IMR-90 (cell line): ENCODE results near the gene SYNPO2. TPM values are rescaled to one million over a fixed set of nuclear protein-coding genes. Genes with fewer than 3 reads are reported as not detected.

Experiments
- ATAC-seq: fragments of 200-7000 bp; cut with Tn5 transposase; 2 replicates; pipeline ENCODE4 v1.9.1; 2020; ENCODE audit warnings: low read depth, mild to moderate bottlenecking, moderate library complexity
- BruUV-seq: library from RNA; stranded (reverse); fragments of 400-500 nt; replicated peaks from 2 replicates; lab custom pipeline; 2021; lab: Mats Ljungman, UMichigan
- CTCF ChIA-PET: fragments of 300-600 bp; formaldehyde crosslinking; extraction: SDS; loops from one replicate; lab custom pipeline; 2021; ENCODE audit warnings: antibody characterized with exemption; lab: Yijun Ruan, JAX
- POLR2A ChIA-PET: fragments of 300-600 bp; sonication (Branson Sonifier 250); formaldehyde crosslinking; loops from one replicate; lab custom pipeline; 2022; ENCODE audit warnings: antibody characterized with exemption; ENCODE audit not compliant: unreplicated experiment; lab: Charles Lee
- DNase-seq: peaks from one replicate; pipeline ENCODE4 v3.0.0; 2013
- H2AFZ ChIP-seq: replicated peaks from 2 replicates; pipeline ENCODE3; 2013; ENCODE audit warnings: low read length, mild to moderate bottlenecking; ENCODE audit not compliant: poor library complexity
- H2AK5ac ChIP-seq: 2 replicates; pipeline ENCODE4 v1.6.1; 2013; ENCODE audit warnings: low read depth, low read length, inconsistent platforms
- H2AK9ac ChIP-seq: replicated peaks from 2 replicates; pipeline ENCODE3; 2013; ENCODE audit warnings: mild to moderate bottlenecking, low read depth, low read length, moderate library complexity; ENCODE audit not compliant: poor library complexity
- H2BK120ac ChIP-seq: 2 replicates; pipeline ENCODE4 v1.6.1; 2013; ENCODE audit warnings: low read depth, low read length, inconsistent platforms
- H2BK15ac ChIP-seq: 3 replicates; pipeline ENCODE4 v1.6.1; 2013; ENCODE audit warnings: low read depth, low read length, inconsistent platforms
- H2BK20ac ChIP-seq: 2 replicates; pipeline ENCODE4 v1.6.1; 2013; ENCODE audit warnings: low read depth, mild to moderate bottlenecking, inconsistent platforms, low read length, moderate library complexity
- H2BK5ac ChIP-seq: 2 replicates; pipeline ENCODE4 v1.6.1; 2013; ENCODE audit warnings: mild to moderate bottlenecking, low read depth, low read length, inconsistent platforms; ENCODE audit not compliant: poor library complexity, severe bottlenecking
- H3K14ac ChIP-seq: replicated peaks from 2 replicates; pipeline ENCODE4 v1.6.1; 2013; ENCODE audit warnings: low read depth, low read length, inconsistent platforms
- H3K18ac ChIP-seq: 2 replicates; pipeline ENCODE4 v1.6.1; 2013; ENCODE audit warnings: low read depth, low read length, control low read depth
- H3K23ac ChIP-seq: 2 replicates; pipeline ENCODE4 v1.6.1; 2013; ENCODE audit warnings: low read depth, low read length, inconsistent platforms
- H3K27ac ChIP-seq: 2 replicates; pipeline ENCODE4 v1.5.1; 2013; ENCODE audit warnings: mild to moderate bottlenecking, control low read depth, low read length; ENCODE audit not compliant: insufficient read depth
- H3K27me3 ChIP-seq: 2 replicates; pipeline ENCODE4 v1.6.1; 2013; ENCODE audit warnings: low read length; ENCODE audit not compliant: control insufficient read depth, insufficient read depth
- H3K36me3 ChIP-seq: 2 replicates; pipeline ENCODE4 v1.6.1; 2013; ENCODE audit warnings: low read length, mixed read lengths; ENCODE audit not compliant: control insufficient read depth, insufficient read depth
- H3K4ac ChIP-seq: 2 replicates; pipeline ENCODE4 v1.6.1; 2013; ENCODE audit warnings: low read depth, low read length, inconsistent platforms
- H3K4me1 ChIP-seq: 2 replicates; pipeline ENCODE4 v1.6.1; 2013; ENCODE audit warnings: low read length, mixed read lengths; ENCODE audit not compliant: control insufficient read depth, insufficient read depth
- H3K4me2 ChIP-seq: 2 replicates; pipeline ENCODE4 v1.6.1; 2013; ENCODE audit warnings: low read depth, mild to moderate bottlenecking, control low read depth, low read length, moderate library complexity
- H3K4me3 ChIP-seq: 2 replicates; pipeline ENCODE4 v1.5.1; 2013; ENCODE audit warnings: low read depth, mild to moderate bottlenecking, control low read depth, low read length, moderate library complexity; ENCODE audit not compliant: insufficient read depth
- H3K56ac ChIP-seq: 2 replicates; pipeline ENCODE4 v1.6.1; 2013; ENCODE audit warnings: low read length, inconsistent platforms; ENCODE audit not compliant: insufficient read depth; ENCODE audit errors: extremely low read depth
- H3K79me1 ChIP-seq, 2 experiments: 2 replicates each; pipeline ENCODE4 v1.6.1; 2013; ENCODE audit warnings: low read length in 2 of 2, inconsistent platforms in 1 of 2, low read depth in 1 of 2
- H3K9ac ChIP-seq: 2 replicates; pipeline ENCODE4 v1.6.1; 2013; ENCODE audit warnings: low read depth, low read length, control low read depth
- H3K9me1 ChIP-seq: 2 replicates; pipeline ENCODE4 v1.6.1; 2013; ENCODE audit warnings: low read length, inconsistent platforms; ENCODE audit not compliant: insufficient read depth
- H3K9me3 ChIP-seq: 2 replicates; pipeline ENCODE4 v1.6.1; 2013; ENCODE audit warnings: low read length; ENCODE audit not compliant: control insufficient read depth, insufficient read depth
- H4K20me1 ChIP-seq: 2 replicates; pipeline ENCODE4 v1.6.1; 2013; ENCODE audit warnings: low read length, inconsistent platforms; ENCODE audit not compliant: insufficient read depth
- H4K5ac ChIP-seq: 2 replicates; pipeline ENCODE4 v1.6.1; 2013; ENCODE audit warnings: mild to moderate bottlenecking, low read depth, low read length, control low read depth
- H4K8ac ChIP-seq, 2 experiments: 2 replicates each; pipeline ENCODE4 v1.6.1; 2013; ENCODE audit warnings: low read depth in 2 of 2, low read length in 2 of 2, control low read depth in 1 of 2, inconsistent platforms in 1 of 2
- H4K91ac ChIP-seq: 2 replicates; pipeline ENCODE4 v1.6.1; 2013; ENCODE audit warnings: low read depth, low read length, inconsistent platforms; ENCODE audit not compliant: insufficient read depth
- BHLHE40 ChIP-seq: fragments of 150-350 bp; IDR thresholded peaks from 2 replicates; pipeline ENCODE4 v1.6.1; 2016; ENCODE audit warnings: mild to moderate bottlenecking, low read depth, low read length
- CEBPB ChIP-seq: IDR thresholded peaks from 2 replicates; pipeline ENCODE4 v1.6.1; 2012; ENCODE audit warnings: low read depth, low read length, improper control_type of control experiment
- CHD1 ChIP-seq: IDR thresholded peaks from 2 replicates; pipeline ENCODE4 v1.6.1; 2012; ENCODE audit warnings: low read depth, low read length, improper control_type of control experiment
- FOS ChIP-seq: fragments of 150-350 bp; IDR thresholded peaks from 2 replicates; pipeline ENCODE4 v1.6.1; 2016; ENCODE audit warnings: low read depth, low read length
- MAFK ChIP-seq: IDR thresholded peaks from 2 replicates; pipeline ENCODE4 v1.6.1; 2012; ENCODE audit warnings: low read depth, low read length, improper control_type of control experiment
- MAZ ChIP-seq: IDR thresholded peaks from 2 replicates; pipeline ENCODE4 v1.6.1; 2012; ENCODE audit warnings: low read depth, mild to moderate bottlenecking, low read length, improper control_type of control experiment, moderate library complexity, borderline replicate concordance
- MXI1 ChIP-seq: IDR thresholded peaks from 2 replicates; pipeline ENCODE4 v1.6.1; 2012; ENCODE audit warnings: low read depth, mild to moderate bottlenecking, low read length, moderate library complexity, borderline replicate concordance
- NFE2L2 ChIP-seq: fragments of 150-350 bp; IDR thresholded peaks from 2 replicates; pipeline ENCODE4 v1.6.1; 2016; ENCODE audit warnings: low read depth, mild to moderate bottlenecking, low read length
- POLR2A ChIP-seq: IDR thresholded peaks from 2 replicates; pipeline ENCODE4 v1.6.1; 2012; ENCODE audit warnings: mild to moderate bottlenecking, low read depth, low read length
- RAD21 ChIP-seq: IDR thresholded peaks from 2 replicates; pipeline ENCODE4 v1.6.1; 2012; ENCODE audit warnings: low read length, improper control_type of control experiment
- RCOR1 ChIP-seq: IDR thresholded peaks from 2 replicates; pipeline ENCODE4 v1.6.1; 2012; ENCODE audit warnings: mild to moderate bottlenecking, low read length, improper control_type of control experiment; ENCODE audit not compliant: insufficient replicate concordance
- RFX5 ChIP-seq: IDR thresholded peaks from 2 replicates; pipeline ENCODE4 v1.8.0; 2012; ENCODE audit warnings: low read depth, mild to moderate bottlenecking, low read length, moderate library complexity
- WGBS, 2 experiments: methylation state at CpG; one replicate each; pipeline versions ENCODE4 v1.1.5 to v1.1.7; 2013; ENCODE audit warnings: missing lambda C conversion rate in 2 of 2; ENCODE audit not compliant: insufficient read length in 1 of 2; ENCODE audit errors: extremely low coverage in 2 of 2; 5-methylcytosine and 5-hydroxymethylcytosine counted together
- dilution Hi-C: fragments of 300-500 bp; cut with HindIII; formaldehyde crosslinking; loops from one replicate; pipeline ENCODE4 v1.14.3; 2018; ENCODE audit warnings: low sequenced_read_pairs; ENCODE audit not compliant: unreplicated experiment
- in situ Hi-C: fragments of 300-500 bp; cut with MboI; formaldehyde crosslinking; loops from 3 replicates; pipeline ENCODE4 v1.14.3; 2019; ENCODE audit warnings: low sequenced_read_pairs, inconsistent platforms, mixed read lengths
- intact Hi-C: fragments of 100-400 bp; cut with micrococcal nuclease; formaldehyde crosslinking; loops from 2 replicates; pipeline ENCODE4 v1.10.0; 2022
- polyA plus RNA-seq, 3 experiments: library from polyadenylated mRNA; depleted of rRNA; stranded (reverse); fragments of >200 nt; gene quantifications; 2 replicates each; pipeline ENCODE4 v1.2.3, GENCODE V29; 2012; ENCODE audit warnings: low replicate concordance in 1 of 3
- total RNA-seq: library from RNA; depleted of rRNA; stranded (reverse); fragments of >200 nt; gene quantifications from 2 replicates; pipeline ENCODE4 v1.2.3, GENCODE V29; 2012
- TF ChIP-seq, protein P1 (sequence below): fragments of 150-350 bp; IDR thresholded peaks from 2 replicates; pipeline ENCODE4 v1.6.1; 2016; ENCODE audit warnings: low read depth, mild to moderate bottlenecking, low read length, moderate library complexity, borderline replicate concordance
- TF ChIP-seq, protein P2 (sequence below): fragments of 150-350 bp; IDR thresholded peaks from 2 replicates; pipeline ENCODE4 v1.6.1; 2017; ENCODE audit warnings: mild to moderate bottlenecking, antibody characterized with exemption, low read length, low read depth

SYNPO2 gene
- total and polyA plus RNA-seq, 2 of the 4 experiments (the other 2 are of a cell fraction), result 0.99 to 1.8 TPM

DNA sequence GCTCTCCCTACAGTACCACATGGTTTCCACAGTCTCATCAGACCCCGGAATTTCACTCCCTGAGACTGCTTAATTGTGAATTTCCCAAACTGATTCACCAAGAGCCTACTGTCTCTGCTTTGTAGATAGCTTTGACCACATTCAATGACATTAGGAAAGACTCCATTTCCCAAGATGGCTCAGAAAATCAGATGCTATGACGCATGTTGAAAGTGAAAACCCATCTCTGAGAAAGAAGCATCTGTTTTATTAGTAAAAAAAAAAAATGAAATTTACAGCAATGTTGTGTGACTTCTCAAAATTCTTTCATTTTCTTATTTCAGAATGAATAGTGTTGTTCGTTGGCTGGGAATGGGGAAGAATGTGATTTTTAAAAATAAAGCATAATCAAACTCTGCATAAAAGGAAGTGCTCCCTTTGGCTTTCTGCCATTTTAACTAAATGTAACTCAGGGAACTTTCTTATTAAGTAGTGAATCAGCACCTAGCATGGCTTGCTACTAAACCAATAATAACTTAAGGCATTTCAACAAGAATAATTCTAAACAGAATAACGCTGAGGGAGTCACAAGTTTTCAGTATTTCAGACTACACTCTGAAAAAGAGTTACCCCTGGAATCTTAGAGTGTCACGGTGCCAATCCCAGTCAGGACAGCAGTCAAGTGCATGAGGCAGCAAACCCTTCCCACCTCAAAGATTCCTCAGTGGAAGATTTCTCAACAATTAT is 149.6 kb downstream of the SYNPO2 start:
- in situ Hi-C loops, result no loop called here
- Histone ChIP-seq H3K14ac (peak overlapping the region; percentile 89), H3K4me1 (peaks cover 20% of the 10 kb centered on the region), H3K79me1 (peaks cover 0 to 3% of the 10 kb centered on the region in 2 experiments; a peak in 1 of 4 replicates), H2BK15ac (peak overlapping the region; percentile 95), H2BK20ac (peak overlapping the region; percentile 90), H4K5ac (peak overlapping the region; percentile 84), H3K36me3 (no peaks in the 10 kb centered on the region), H4K8ac (peak overlapping the region; percentile 38 to 86), H3K18ac (peak overlapping the region; percentile 74; the same call in 1 of the 2 replicates), H4K20me1 (no peaks in the 10 kb centered on the region), H2AFZ (no peak overlapping the region), H2AK9ac (no peak overlapping the region), H3K4ac (peak overlapping the region; percentile 82), H4K91ac (peak overlapping the region; percentile 86), H3K9ac (peak overlapping the region; percentile 62; the same call in 1 of the 2 replicates), H3K27ac (peak overlapping the region; percentile 15; the same call in 1 of the 2 replicates), H3K23ac (peak overlapping the region; percentile 29; the same call in 1 of the 2 replicates), H2BK120ac (peak overlapping the region; percentile 92), H3K27me3 (no peaks in the 10 kb centered on the region), H3K4me2 (no peak overlapping the region), H3K4me3 (no peak overlapping the region), H2AK5ac (peak overlapping the region; percentile 69; the same call in 1 of the 2 replicates), H3K56ac (peak overlapping the region; percentile 23; the same call in 1 of the 2 replicates), H3K9me3 (no peaks in the 10 kb centered on the region), H2BK5ac (peak overlapping the region; percentile 99), H3K9me1 (peaks cover 9% of the 10 kb centered on the region)
- intact Hi-C loops, result no loop called here
- DNase-seq, result peak; percentile 40
- dilution Hi-C loops, result no loop called here
- no TSS peak for BruUV-seq
- TF ChIP-seq NFE2L2 (no peak), MXI1 (no peak), MAFK (no peak), CEBPB (no peak), RFX5 (no peak), RCOR1 (no peak), FOS (no peak), MAZ (no peak), BHLHE40 (no peak), CHD1 (no peak), POLR2A (no peak), RAD21 (no peak)
- TF ChIP-seq, protein P1, sequence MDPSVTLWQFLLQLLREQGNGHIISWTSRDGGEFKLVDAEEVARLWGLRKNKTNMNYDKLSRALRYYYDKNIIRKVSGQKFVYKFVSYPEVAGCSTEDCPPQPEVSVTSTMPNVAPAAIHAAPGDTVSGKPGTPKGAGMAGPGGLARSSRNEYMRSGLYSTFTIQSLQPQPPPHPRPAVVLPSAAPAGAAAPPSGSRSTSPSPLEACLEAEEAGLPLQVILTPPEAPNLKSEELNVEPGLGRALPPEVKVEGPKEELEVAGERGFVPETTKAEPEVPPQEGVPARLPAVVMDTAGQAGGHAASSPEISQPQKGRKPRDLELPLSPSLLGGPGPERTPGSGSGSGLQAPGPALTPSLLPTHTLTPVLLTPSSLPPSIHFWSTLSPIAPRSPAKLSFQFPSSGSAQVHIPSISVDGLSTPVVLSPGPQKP, result no peak
- TF ChIP-seq, protein P2, sequence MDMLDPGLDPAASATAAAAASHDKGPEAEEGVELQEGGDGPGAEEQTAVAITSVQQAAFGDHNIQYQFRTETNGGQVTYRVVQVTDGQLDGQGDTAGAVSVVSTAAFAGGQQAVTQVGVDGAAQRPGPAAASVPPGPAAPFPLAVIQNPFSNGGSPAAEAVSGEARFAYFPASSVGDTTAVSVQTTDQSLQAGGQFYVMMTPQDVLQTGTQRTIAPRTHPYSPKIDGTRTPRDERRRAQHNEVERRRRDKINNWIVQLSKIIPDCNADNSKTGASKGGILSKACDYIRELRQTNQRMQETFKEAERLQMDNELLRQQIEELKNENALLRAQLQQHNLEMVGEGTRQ, result no peak
- no CpG with 5 or more reads among the region's 5 CpGs for WGBS, 2 experiments
- POLR2A ChIA-PET, result interaction anchor here (0.7 to 1.2 kb wide), 2 partner anchors 100 to 175 kb away, joined by 3 to 4 read pairs; no protein-coding TSS in a partner anchor
- ATAC-seq, result no peak
- CTCF ChIA-PET, result interaction anchor here (0.6 to 1.3 kb wide), 2 partner anchors 9 to 49 kb away, joined by 3 read pairs; no protein-coding TSS in a partner anchor
